Panc1 (cell line): ENCODE measurements around the gene ZNF407. TPM values are rescaled to one million over a fixed set of nuclear protein-coding genes. Genes with fewer than 3 reads are reported as not detected.

Source experiments
- ATAC-seq: fragments of 200-7000 bp; cut with Tn5 transposase; 2 replicates; pipeline ENCODE4 v1.9.1; 2020; ENCODE audit warnings: mild to moderate bottlenecking, moderate library complexity
- BruUV-seq: library from RNA; stranded (reverse); fragments of 400-500 nt; replicated peaks from 2 replicates; lab custom pipeline; 2021; lab: Mats Ljungman, UMichigan
- CTCF ChIA-PET: fragments of 300-600 bp; sonication (Branson Sonifier 250); formaldehyde crosslinking; loops from one replicate; lab custom pipeline; 2022; ENCODE audit warnings: antibody characterized with exemption; lab: Charles Lee
- POLR2A ChIA-PET: fragments of 300-600 bp; sonication (Branson Sonifier 250); formaldehyde crosslinking; loops from one replicate; lab custom pipeline; 2022; ENCODE audit warnings: antibody characterized with exemption; lab: Charles Lee
- DNase-seq: peaks from one replicate; pipeline ENCODE4 v3.0.0-alpha.2; 2010; ENCODE audit warnings: low read depth, low spot score
- H3K27ac ChIP-seq: 2 replicates; pipeline ENCODE4 v1.5.1; 2011; ENCODE audit warnings: mild to moderate bottlenecking, low read length, inconsistent platforms
- H3K27me3 ChIP-seq: fragments of 200-500 bp; sonication (Bioruptor generic); 2 replicates; pipeline ENCODE4 v1.6.0; 2014; ENCODE audit warnings: low read length, inconsistent platforms; ENCODE audit not compliant: control insufficient read depth, insufficient read depth
- H3K36me3 ChIP-seq: fragments of 200-500 bp; sonication (Bioruptor generic); 2 replicates; pipeline ENCODE4 v1.5.1; 2014; ENCODE audit warnings: inconsistent platforms, mild to moderate bottlenecking, low read length, moderate library complexity; ENCODE audit not compliant: control insufficient read depth, insufficient read depth
- H3K4me1 ChIP-seq: 2 replicates; pipeline ENCODE4 v1.5.1; 2011; ENCODE audit warnings: inconsistent platforms, mild to moderate bottlenecking, low read length, moderate library complexity; ENCODE audit not compliant: control insufficient read depth, insufficient read depth
- H3K4me3 ChIP-seq, 2 experiments: 2 replicates each; pipeline ENCODE4 v1.5.1; 2011 to 2012; ENCODE audit warnings: low read depth in 2 of 2, low read length in 2 of 2, mild to moderate bottlenecking in 2 of 2, inconsistent platforms in 1 of 2, moderate library complexity in 1 of 2
- H3K9me3 ChIP-seq: fragments of 200-500 bp; sonication (Bioruptor generic); 2 replicates; pipeline ENCODE4 v1.5.1; 2014; ENCODE audit warnings: low read depth, mild to moderate bottlenecking, inconsistent platforms, low read length, moderate library complexity; ENCODE audit not compliant: control insufficient read depth, insufficient read depth
- CTCF ChIP-seq: fragments of 450-650 bp; IDR thresholded peaks from 2 replicates; pipeline ENCODE4 v1.5.1; 2017; ENCODE audit warnings: mild to moderate bottlenecking
- POLR2AphosphoS5 ChIP-seq: IDR thresholded peaks from 2 replicates; pipeline ENCODE4 v1.6.1; 2012; ENCODE audit warnings: mild to moderate bottlenecking, low read depth, low read length, moderate library complexity
- REST ChIP-seq, 2 experiments: IDR thresholded peaks; 2 replicates each; pipeline ENCODE4 v1.6.1; 2011 to 2012; ENCODE audit warnings: low read depth in 2 of 2, control low read depth in 1 of 2, low read length in 1 of 2, mild to moderate bottlenecking in 1 of 2, moderate library complexity in 1 of 2; ENCODE audit not compliant: insufficient read depth in 1 of 2
- SIN3A ChIP-seq: IDR thresholded peaks from 2 replicates; pipeline ENCODE4 v1.6.1; 2012; ENCODE audit warnings: low read depth, mild to moderate bottlenecking, low read length, moderate library complexity, borderline replicate concordance; ENCODE audit not compliant: insufficient read depth
- TCF7L2 ChIP-seq: IDR thresholded peaks from 2 replicates; pipeline ENCODE4 v1.6.1; 2011; ENCODE audit warnings: mild to moderate bottlenecking, low read depth, low read length, inconsistent platforms
- in situ Hi-C: cut with HindIII; loops from 2 replicates; pipeline ENCODE4 v1.10.0; 2016; ENCODE audit warnings: low sequenced_read_pairs, low pct_unique_long_range_greater_than_20kb
- intact Hi-C: fragments of 100-400 bp; cut with micrococcal nuclease; formaldehyde crosslinking; loops from one replicate; pipeline ENCODE4 v1.10.0; 2022; ENCODE audit not compliant: unreplicated experiment
- total RNA-seq: library from RNA; stranded (reverse); gene quantifications from one replicate; pipeline ENCODE4 v1.2.1, GENCODE V29; 2021; ENCODE audit not compliant: unreplicated experiment

ZNF407 gene
- total RNA-seq, 1 experiment from 2014 or later, result 16.8 TPM

- DNase-seq (no peak), ATAC-seq (no peak)
- intact Hi-C loops, result no loop called here
- ChIA-PET POLR2A (no interaction called here), CTCF (no interaction called here)
- Histone ChIP-seq H3K27me3 (no peaks in the 10 kb centered on the region), H3K36me3 (no peaks in the 10 kb centered on the region), H3K9me3 (no peaks in the 10 kb centered on the region), H3K4me3 (no peak overlapping the region), H3K27ac (no peak overlapping the region), H3K4me1 (peaks cover 16% of the 10 kb centered on the region)
- no peak for TF ChIP-seq TCF7L2
- no peak for TF ChIP-seq POLR2AphosphoS5
- no peak for TF ChIP-seq SIN3A
- TF ChIP-seq REST (IDR thresholded peaks at IDR 0.05; ENCODE audit: insufficient read depth in 1 of 2, low read depth in 2 of 2, low read length in 1 of 2), result no peak
- no peak for TF ChIP-seq CTCF
- no TSS peak for BruUV-seq
- in situ Hi-C loops, result no loop called here
These were observed 468.6 kb downstream of the ZNF407 start for GRCh38 chr18:75066021-75066880.

GRCh38 chr18:75066936-75067335, 469.3 kb downstream of the ZNF407 start:
- ATAC-seq (no peak), DNase-seq (no peak)
- Histone ChIP-seq H3K27ac (no peak overlapping the region), H3K27me3 (no peaks in the 10 kb centered on the region), H3K4me3 (no peak overlapping the region), H3K4me1 (peaks cover 18% of the 10 kb centered on the region), H3K36me3 (no peaks in the 10 kb centered on the region), H3K9me3 (no peaks in the 10 kb centered on the region)
- CTCF ChIA-PET, result interaction anchor here (0.5 kb wide), 1 partner anchor 118 kb away, joined by 15 read pairs; no protein-coding TSS in a partner anchor
- POLR2A ChIA-PET, result no interaction called here
- TF ChIP-seq POLR2AphosphoS5 (no peak), REST (IDR thresholded peaks at IDR 0.05; ENCODE audit: insufficient read depth in 1 of 2, low read depth in 2 of 2, low read length in 1 of 2) (no peak), SIN3A (no peak), TCF7L2 (no peak), CTCF (no peak)
- BruUV-seq, result no TSS peak
- intact Hi-C loops, result no loop called here
- in situ Hi-C loops, result no loop called here
